SK-N-SH (cell line): ENCODE data around the gene TRIM9. TPM values are rescaled to one million over a fixed set of nuclear protein-coding genes. Genes with fewer than 3 reads are reported as not detected.

Experiments used
- CTCF ChIA-PET: fragments of 300-600, 350-600 bp; formaldehyde crosslinking; extraction: SDS; loops from one replicate; lab custom pipeline; 2021; lab: Yijun Ruan, JAX
- POLR2A ChIA-PET: fragments of 350-600 bp; sonication (Branson Sonifier 250); formaldehyde crosslinking; extraction: SDS; loops from one replicate; lab custom pipeline; 2020; ENCODE audit warnings: antibody characterized with exemption, inconsistent platforms; lab: Yijun Ruan, JAX
- DNase-seq: peaks from one replicate; pipeline ENCODE4 v3.0.0; 2012
- H2AFZ ChIP-seq: fragments of 200-600 bp; sonication (generic); 2 replicates; pipeline ENCODE4 v1.8.1; 2016; ENCODE audit warnings: antibody characterized with exemption, mild to moderate bottlenecking, low read depth
- H3F3A ChIP-seq: fragments of 200-600 bp; sonication (generic); replicated peaks from 2 replicates; pipeline ENCODE3; 2016; ENCODE audit warnings: antibody characterized with exemption, mild to moderate bottlenecking; ENCODE audit not compliant: insufficient read depth
- H3K27ac ChIP-seq, 2 experiments: fragments of 200-500 bp in 1 of 2; fragments of 200-600 bp in 1 of 2; sonication (Bioruptor generic) in 1 of 2; sonication (generic), shearing (Covaris generic) in 1 of 2; 2 replicates each; pipeline versions ENCODE4 v1.5.1 to v1.6.1; 2014 to 2016; ENCODE audit warnings: low read depth in 2 of 2, inconsistent platforms in 1 of 2, low read length in 1 of 2, mild to moderate bottlenecking in 1 of 2, mixed read lengths in 1 of 2
- H3K27me3 ChIP-seq: fragments of 200-600 bp; sonication (generic), shearing (Covaris generic); 2 replicates; pipeline ENCODE4 v1.6.1; 2016; ENCODE audit warnings: mixed run types; ENCODE audit not compliant: insufficient read depth
- H3K36me3 ChIP-seq, 2 experiments: fragments of 200-500 bp in 1 of 2; fragments of 200-600 bp in 1 of 2; sonication (Bioruptor generic) in 1 of 2; sonication (generic) in 1 of 2; replicated peaks in 1 of 2; 2 replicates each; pipeline versions ENCODE3 to v1.5.1; 2014 to 2016; ENCODE audit warnings: low read length in 1 of 2, mild to moderate bottlenecking in 1 of 2; ENCODE audit not compliant: insufficient read depth in 2 of 2, control insufficient read depth in 1 of 2
- H3K4me1 ChIP-seq, 2 experiments: fragments of 200-500 bp in 1 of 2; fragments of 200-600 bp in 1 of 2; sonication (Bioruptor generic) in 1 of 2; sonication (generic), shearing (Covaris generic) in 1 of 2; 2 replicates each; pipeline versions ENCODE4 v1.5.1 to v1.6.1; 2014 to 2016; ENCODE audit warnings: low read depth in 1 of 2, low read length in 1 of 2, mixed run types in 1 of 2; ENCODE audit not compliant: insufficient read depth in 2 of 2, control insufficient read depth in 1 of 2
- H3K4me2 ChIP-seq: fragments of 200-600 bp; sonication (generic), shearing (Covaris generic); 2 replicates; pipeline ENCODE4 v1.6.1; 2017; ENCODE audit warnings: mixed run types
- H3K4me3 ChIP-seq, 2 experiments: fragments of 200-500 bp in 1 of 2; fragments of 200-600 bp in 1 of 2; sonication (Bioruptor generic) in 1 of 2; sonication (generic), shearing (Covaris generic) in 1 of 2; 2 replicates each; pipeline versions ENCODE4 v1.5.1 to v1.8.1; 2014 to 2016; ENCODE audit warnings: low read depth in 2 of 2, inconsistent platforms in 1 of 2, low read length in 1 of 2, mild to moderate bottlenecking in 1 of 2, mixed read lengths in 1 of 2, moderate library complexity in 1 of 2
- H3K79me2 ChIP-seq: fragments of 200-600 bp; sonication (generic); 2 replicates; pipeline ENCODE4 v1.8.1; 2017; ENCODE audit warnings: mild to moderate bottlenecking; ENCODE audit not compliant: insufficient read depth
- H3K9ac ChIP-seq: fragments of 200-600 bp; sonication (generic); 2 replicates; pipeline ENCODE4 v1.6.1; 2017; ENCODE audit warnings: mixed run types
- H3K9me2 ChIP-seq: fragments of 200-600 bp; sonication (generic); 2 replicates; pipeline ENCODE4 v1.6.1; 2017; ENCODE audit warnings: mixed run types
- H3K9me3 ChIP-seq: fragments of 200-600 bp; sonication (generic); 2 replicates; pipeline ENCODE4 v1.6.1; 2017; ENCODE audit warnings: mixed run types, mild to moderate bottlenecking, moderate library complexity
- H4K20me1 ChIP-seq: fragments of 200-600 bp; sonication (generic); 2 replicates; pipeline ENCODE4 v1.6.1; 2017; ENCODE audit warnings: mild to moderate bottlenecking, mixed run types; ENCODE audit not compliant: insufficient read depth
- EP300 ChIP-seq, 2 experiments: IDR thresholded peaks; 2 replicates each; pipeline versions ENCODE4 v1.4.0 to v1.6.1; 2012; ENCODE audit warnings: borderline replicate concordance in 1 of 2, low read depth in 1 of 2, low read length in 1 of 2
- FOXJ3 ChIP-seq: sonication (generic); formaldehyde crosslinking; IDR thresholded peaks from 2 replicates; pipeline ENCODE4 v1.5.1; 2020; ENCODE audit warnings: mild to moderate bottlenecking, missing genetic modification reagents
- FOXM1 ChIP-seq: IDR thresholded peaks from 2 replicates; pipeline ENCODE4 v1.4.0; 2012; ENCODE audit warnings: low read depth, mild to moderate bottlenecking
- JUND ChIP-seq: IDR thresholded peaks from 2 replicates; pipeline ENCODE4 v1.4.0; 2012
- MXI1 ChIP-seq: IDR thresholded peaks from 2 replicates; pipeline ENCODE4 v1.6.1; 2012; ENCODE audit warnings: mild to moderate bottlenecking, low read depth, low read length, improper control_type of control experiment
- NFIC ChIP-seq: IDR thresholded peaks from 2 replicates; pipeline ENCODE4 v1.4.0; 2012; ENCODE audit warnings: borderline replicate concordance
- RAD21 ChIP-seq: IDR thresholded peaks from 2 replicates; pipeline ENCODE4 v1.6.1; 2012; ENCODE audit warnings: mild to moderate bottlenecking, low read length
- RCOR1 ChIP-seq: fragments of 150-350 bp; IDR thresholded peaks from 2 replicates; pipeline ENCODE4 v1.6.1; 2017; ENCODE audit warnings: antibody characterized with exemption, low read length
- SMC3 ChIP-seq: IDR thresholded peaks from 2 replicates; pipeline ENCODE4 v1.6.1; 2012; ENCODE audit warnings: low read depth, low read length, improper control_type of control experiment
- TAF1 ChIP-seq: IDR thresholded peaks from 2 replicates; pipeline ENCODE4 v1.6.1; 2012; ENCODE audit warnings: low read depth, mild to moderate bottlenecking, low read length, moderate library complexity, borderline replicate concordance
- TCF12 ChIP-seq: IDR thresholded peaks from 2 replicates; pipeline ENCODE4 v1.4.0; 2012
- TEAD4 ChIP-seq: IDR thresholded peaks from 2 replicates; pipeline ENCODE4 v1.4.0; 2012; ENCODE audit warnings: mild to moderate bottlenecking, borderline replicate concordance; ENCODE audit not compliant: insufficient read depth
- YY1 ChIP-seq: IDR thresholded peaks from 2 replicates; pipeline ENCODE4 v1.4.0; 2012; ENCODE audit warnings: low read depth, mild to moderate bottlenecking
- WGBS: methylation state at CpG from one replicate; pipeline ENCODE4 v1.1.6; 2017; ENCODE audit warnings: low lambda C conversion rate; 5-methylcytosine and 5-hydroxymethylcytosine counted together
- polyA plus RNA-seq, 3 experiments: library from polyadenylated mRNA; depleted of rRNA; stranded (reverse); fragments of >200 nt; gene quantifications; 2 replicates each; pipeline ENCODE4 v1.2.3, GENCODE V29; 2012
- TF ChIP-seq, protein P1 (sequence below): IDR thresholded peaks from 2 replicates; pipeline ENCODE4 v1.4.0; 2012; ENCODE audit warnings: low read depth, borderline replicate concordance
- TF ChIP-seq, protein P2 (sequence below): fragments of 150-350 bp; IDR thresholded peaks from 2 replicates; pipeline ENCODE4 v1.6.1; 2017; ENCODE audit warnings: antibody characterized with exemption, low read length, low read depth, borderline replicate concordance
- TF ChIP-seq, protein P3 (sequence below): fragments of 150-350 bp; IDR thresholded peaks from 2 replicates; pipeline ENCODE4 v1.6.1; 2016; ENCODE audit warnings: mild to moderate bottlenecking, low read depth, low read length
- TF ChIP-seq, protein P4 (sequence below): IDR thresholded peaks from 2 replicates; pipeline ENCODE4; 2012
- TF ChIP-seq, protein P5 (sequence below): IDR thresholded peaks from 2 replicates; pipeline ENCODE4 v1.4.0; 2012; ENCODE audit warnings: low read depth, borderline replicate concordance
- TF ChIP-seq, protein P6 (sequence below): fragments of 200-600 bp; sonication (generic); IDR thresholded peaks from 2 replicates; pipeline ENCODE4 v1.6.1; 2017; ENCODE audit warnings: antibody characterized with exemption, mild to moderate bottlenecking, moderate library complexity
- TF ChIP-seq, protein P7 (sequence below): IDR thresholded peaks from 2 replicates; pipeline ENCODE4 v1.4.0; 2012; ENCODE audit warnings: low read depth

TRIM9 gene
- polyA plus RNA-seq, 1 of the 3 experiments (the other 2 are of a cell fraction) = 3.9 TPM

DNA sequence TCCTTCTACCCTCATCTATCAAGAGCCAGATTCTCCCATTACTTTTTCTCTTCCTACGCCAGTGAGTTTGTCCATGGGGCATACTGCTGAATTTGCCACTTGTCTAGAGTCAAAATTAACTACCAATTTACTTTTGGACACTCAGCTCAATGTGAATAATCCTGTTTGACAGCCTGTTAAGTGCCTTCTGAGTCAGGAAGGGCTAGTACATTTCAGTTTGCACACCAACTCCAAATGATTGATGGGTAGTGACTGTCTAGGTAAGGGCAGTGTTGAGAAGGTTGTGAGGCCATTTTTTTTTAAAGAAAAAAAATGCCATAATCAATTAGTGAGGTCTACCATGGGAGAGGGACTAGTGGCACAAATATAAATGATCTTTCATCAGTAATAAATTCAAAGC is 21.8 kb upstream of the TRIM9 start:
- Histone ChIP-seq H2AFZ (no peak overlapping the region), H3F3A (no peaks in the 10 kb centered on the region), H3K9me3 (no peaks in the 10 kb centered on the region), H3K79me2 (no peaks in the 10 kb centered on the region), H4K20me1 (no peaks in the 10 kb centered on the region), H3K36me3 (no peaks in the 10 kb centered on the region), H3K27me3 (no peaks in the 10 kb centered on the region), H3K9ac (no peak overlapping the region), H3K4me3 (no peak overlapping the region), H3K27ac (no peak overlapping the region), H3K9me2 (no peaks in the 10 kb centered on the region), H3K4me1 (no peaks in the 10 kb centered on the region), H3K4me2 (no peak overlapping the region)
- TF ChIP-seq TAF1 = no peak
- no peak for TF ChIP-seq TCF12
- no peak for TF ChIP-seq RCOR1
- TF ChIP-seq, protein P1, sequence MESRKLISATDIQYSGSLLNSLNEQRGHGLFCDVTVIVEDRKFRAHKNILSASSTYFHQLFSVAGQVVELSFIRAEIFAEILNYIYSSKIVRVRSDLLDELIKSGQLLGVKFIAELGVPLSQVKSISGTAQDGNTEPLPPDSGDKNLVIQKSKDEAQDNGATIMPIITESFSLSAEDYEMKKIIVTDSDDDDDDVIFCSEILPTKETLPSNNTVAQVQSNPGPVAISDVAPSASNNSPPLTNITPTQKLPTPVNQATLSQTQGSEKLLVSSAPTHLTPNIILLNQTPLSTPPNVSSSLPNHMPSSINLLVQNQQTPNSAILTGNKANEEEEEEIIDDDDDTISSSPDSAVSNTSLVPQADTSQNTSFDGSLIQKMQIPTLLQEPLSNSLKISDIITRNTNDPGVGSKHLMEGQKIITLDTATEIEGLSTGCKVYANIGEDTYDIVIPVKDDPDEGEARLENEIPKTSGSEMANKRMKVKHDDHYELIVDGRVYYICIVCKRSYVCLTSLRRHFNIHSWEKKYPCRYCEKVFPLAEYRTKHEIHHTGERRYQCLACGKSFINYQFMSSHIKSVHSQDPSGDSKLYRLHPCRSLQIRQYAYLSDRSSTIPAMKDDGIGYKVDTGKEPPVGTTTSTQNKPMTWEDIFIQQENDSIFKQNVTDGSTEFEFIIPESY = no peak
- TF ChIP-seq YY1 = no peak
- TF ChIP-seq FOXM1 = no peak
- TF ChIP-seq, protein P2, sequence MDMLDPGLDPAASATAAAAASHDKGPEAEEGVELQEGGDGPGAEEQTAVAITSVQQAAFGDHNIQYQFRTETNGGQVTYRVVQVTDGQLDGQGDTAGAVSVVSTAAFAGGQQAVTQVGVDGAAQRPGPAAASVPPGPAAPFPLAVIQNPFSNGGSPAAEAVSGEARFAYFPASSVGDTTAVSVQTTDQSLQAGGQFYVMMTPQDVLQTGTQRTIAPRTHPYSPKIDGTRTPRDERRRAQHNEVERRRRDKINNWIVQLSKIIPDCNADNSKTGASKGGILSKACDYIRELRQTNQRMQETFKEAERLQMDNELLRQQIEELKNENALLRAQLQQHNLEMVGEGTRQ = no peak
- TF ChIP-seq, protein P3, sequence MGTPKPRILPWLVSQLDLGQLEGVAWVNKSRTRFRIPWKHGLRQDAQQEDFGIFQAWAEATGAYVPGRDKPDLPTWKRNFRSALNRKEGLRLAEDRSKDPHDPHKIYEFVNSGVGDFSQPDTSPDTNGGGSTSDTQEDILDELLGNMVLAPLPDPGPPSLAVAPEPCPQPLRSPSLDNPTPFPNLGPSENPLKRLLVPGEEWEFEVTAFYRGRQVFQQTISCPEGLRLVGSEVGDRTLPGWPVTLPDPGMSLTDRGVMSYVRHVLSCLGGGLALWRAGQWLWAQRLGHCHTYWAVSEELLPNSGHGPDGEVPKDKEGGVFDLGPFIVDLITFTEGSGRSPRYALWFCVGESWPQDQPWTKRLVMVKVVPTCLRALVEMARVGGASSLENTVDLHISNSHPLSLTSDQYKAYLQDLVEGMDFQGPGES = no peak
- no peak for TF ChIP-seq RAD21
- TF ChIP-seq, protein P4, sequence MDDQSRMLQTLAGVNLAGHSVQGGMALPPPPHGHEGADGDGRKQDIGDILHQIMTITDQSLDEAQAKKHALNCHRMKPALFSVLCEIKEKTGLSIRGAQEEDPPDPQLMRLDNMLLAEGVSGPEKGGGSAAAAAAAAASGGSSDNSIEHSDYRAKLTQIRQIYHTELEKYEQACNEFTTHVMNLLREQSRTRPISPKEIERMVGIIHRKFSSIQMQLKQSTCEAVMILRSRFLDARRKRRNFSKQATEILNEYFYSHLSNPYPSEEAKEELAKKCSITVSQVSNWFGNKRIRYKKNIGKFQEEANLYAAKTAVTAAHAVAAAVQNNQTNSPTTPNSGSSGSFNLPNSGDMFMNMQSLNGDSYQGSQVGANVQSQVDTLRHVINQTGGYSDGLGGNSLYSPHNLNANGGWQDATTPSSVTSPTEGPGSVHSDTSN = no peak
- TF ChIP-seq NFIC = no peak
- no peak for TF ChIP-seq MXI1
- 81% methylated on average over 1 of the region's 1 CpG for WGBS
- DNase-seq = no peak
- ChIA-PET POLR2A (no interaction called here), CTCF (interaction anchor here (1.6 kb wide), 1 partner anchor 10 kb away, joined by 4 read pairs; no protein-coding TSS in a partner anchor)

DNA sequence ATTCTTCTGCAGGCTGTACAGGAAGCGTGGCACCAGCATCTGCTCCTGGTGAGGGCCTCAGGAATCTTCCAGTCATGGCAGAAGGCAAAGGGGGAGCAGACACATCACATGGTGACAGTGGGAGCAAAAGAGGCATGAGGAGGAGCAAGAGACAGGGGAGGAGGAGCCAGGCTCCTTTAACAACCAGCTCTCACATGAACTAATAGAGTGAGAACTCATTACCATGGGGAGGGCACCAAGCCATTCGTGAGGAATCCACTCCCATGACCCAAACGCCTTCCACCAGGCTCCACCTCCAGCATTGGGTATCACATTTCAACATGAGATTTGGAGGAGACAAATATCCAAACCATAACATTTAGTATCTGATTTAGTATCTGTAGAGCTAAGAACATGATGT is 14.7 kb upstream of the TRIM9 start:
- no peaks in the 10 kb centered on the region for H4K20me1 ChIP-seq
- H3K27me3 ChIP-seq = no peaks in the 10 kb centered on the region
- CTCF ChIA-PET = no interaction called here
- no peak overlapping the region for H3K9ac ChIP-seq
- no peaks in the 10 kb centered on the region for H3K79me2 ChIP-seq
- no peak for DNase-seq
- no peak overlapping the region for H3K4me3 ChIP-seq
- no peaks in the 10 kb centered on the region for H3K4me1 ChIP-seq
- H3K4me2 ChIP-seq = no peak overlapping the region
- H2AFZ ChIP-seq = no peak overlapping the region
- 77% methylated on average over 3 of the region's 3 CpGs for WGBS
- no peaks in the 10 kb centered on the region for H3K9me3 ChIP-seq
- no peaks in the 10 kb centered on the region for H3F3A ChIP-seq
- POLR2A ChIA-PET = interaction anchor here (1.4 kb wide), 1 partner anchor 15 kb away, joined by 6 read pairs; the partner anchor contains the start of gene TRIM9
- no peak overlapping the region for H3K27ac ChIP-seq
- H3K9me2 ChIP-seq = no peaks in the 10 kb centered on the region
- no peaks in the 10 kb centered on the region for H3K36me3 ChIP-seq
- TF ChIP-seq, protein P5, sequence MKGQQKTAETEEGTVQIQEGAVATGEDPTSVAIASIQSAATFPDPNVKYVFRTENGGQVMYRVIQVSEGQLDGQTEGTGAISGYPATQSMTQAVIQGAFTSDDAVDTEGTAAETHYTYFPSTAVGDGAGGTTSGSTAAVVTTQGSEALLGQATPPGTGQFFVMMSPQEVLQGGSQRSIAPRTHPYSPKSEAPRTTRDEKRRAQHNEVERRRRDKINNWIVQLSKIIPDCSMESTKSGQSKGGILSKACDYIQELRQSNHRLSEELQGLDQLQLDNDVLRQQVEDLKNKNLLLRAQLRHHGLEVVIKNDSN = no peak
- TF ChIP-seq, protein P6, sequence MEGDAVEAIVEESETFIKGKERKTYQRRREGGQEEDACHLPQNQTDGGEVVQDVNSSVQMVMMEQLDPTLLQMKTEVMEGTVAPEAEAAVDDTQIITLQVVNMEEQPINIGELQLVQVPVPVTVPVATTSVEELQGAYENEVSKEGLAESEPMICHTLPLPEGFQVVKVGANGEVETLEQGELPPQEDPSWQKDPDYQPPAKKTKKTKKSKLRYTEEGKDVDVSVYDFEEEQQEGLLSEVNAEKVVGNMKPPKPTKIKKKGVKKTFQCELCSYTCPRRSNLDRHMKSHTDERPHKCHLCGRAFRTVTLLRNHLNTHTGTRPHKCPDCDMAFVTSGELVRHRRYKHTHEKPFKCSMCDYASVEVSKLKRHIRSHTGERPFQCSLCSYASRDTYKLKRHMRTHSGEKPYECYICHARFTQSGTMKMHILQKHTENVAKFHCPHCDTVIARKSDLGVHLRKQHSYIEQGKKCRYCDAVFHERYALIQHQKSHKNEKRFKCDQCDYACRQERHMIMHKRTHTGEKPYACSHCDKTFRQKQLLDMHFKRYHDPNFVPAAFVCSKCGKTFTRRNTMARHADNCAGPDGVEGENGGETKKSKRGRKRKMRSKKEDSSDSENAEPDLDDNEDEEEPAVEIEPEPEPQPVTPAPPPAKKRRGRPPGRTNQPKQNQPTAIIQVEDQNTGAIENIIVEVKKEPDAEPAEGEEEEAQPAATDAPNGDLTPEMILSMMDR = no peak
- TF ChIP-seq SMC3 (no peak), FOXJ3 (CRISPR knock-in tag) (no peak), NFIC (no peak), TCF12 (no peak), JUND (no peak), EP300 (IDR thresholded peaks at IDR 0.05; ENCODE audit: borderline replicate concordance in 1 of 2, low read depth in 1 of 2, low read length in 1 of 2) (no peak), FOXM1 (no peak), TEAD4 (no peak)
- TF ChIP-seq, protein P7, sequence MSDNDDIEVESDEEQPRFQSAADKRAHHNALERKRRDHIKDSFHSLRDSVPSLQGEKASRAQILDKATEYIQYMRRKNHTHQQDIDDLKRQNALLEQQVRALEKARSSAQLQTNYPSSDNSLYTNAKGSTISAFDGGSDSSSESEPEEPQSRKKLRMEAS = no peak
